Activated B cell treated with CpG ODN at 0.5 μM for 24 hours (primary cell): ENCODE data around the gene PIGM. TPM values are rescaled to one million over a fixed set of nuclear protein-coding genes. Genes with fewer than 3 reads are reported as not detected.

Experiments used
- ATAC-seq: fragments of 200-7000 bp; cut with Tn5 transposase; one replicate; pipeline ENCODE4 v1.10.0; 2021; ENCODE audit warnings: low read depth, mild to moderate bottlenecking, moderate library complexity
- CTCF ChIA-PET: fragments of 350-600 bp; sonication (Branson Sonifier 250); formaldehyde crosslinking; loops from one replicate; lab custom pipeline; 2021; ENCODE audit warnings: antibody characterized with exemption; lab: Charles Lee
- POLR2A ChIA-PET: fragments of 350-600 bp; sonication (Branson Sonifier 250); formaldehyde crosslinking; loops from one replicate; lab custom pipeline; 2021; ENCODE audit warnings: antibody characterized with exemption; lab: Charles Lee
- DNase-seq: peaks from one replicate; pipeline ENCODE4 v3.0.0; 2022
- H3K27ac Mint-ChIP-seq: one replicate; pipeline ENCODE4 v1.8.0; 2020; ENCODE audit warnings: mixed read lengths
- H3K27me3 Mint-ChIP-seq: one replicate; pipeline ENCODE4 v1.8.0; 2021; ENCODE audit warnings: mixed read lengths
- H3K36me3 Mint-ChIP-seq: one replicate; pipeline ENCODE4 v1.8.0; 2021; ENCODE audit warnings: low read depth, mixed read lengths
- H3K4me1 Mint-ChIP-seq: one replicate; pipeline ENCODE4 v1.8.0; 2021; ENCODE audit warnings: mixed read lengths
- H3K4me3 Mint-ChIP-seq: one replicate; pipeline ENCODE4 v1.8.0; 2020; ENCODE audit warnings: mild to moderate bottlenecking, mixed read lengths
- H3K9me3 Mint-ChIP-seq: one replicate; pipeline ENCODE4 v1.8.0; 2020; ENCODE audit warnings: mixed read lengths
- CTCF ChIP-seq: fragments of 200-600 bp; IDR thresholded peaks from one replicate; pipeline ENCODE4 v1.8.0; 2022; ENCODE audit warnings: antibody characterized with exemption, mild to moderate bottlenecking
- intact Hi-C: fragments of 100-400 bp; cut with micrococcal nuclease; formaldehyde crosslinking; loops from one replicate; pipeline ENCODE4 v1.15.1; 2024
- total RNA-seq: library from RNA; stranded (reverse); gene quantifications from 2 replicates; pipeline ENCODE4 v1.2.3, GENCODE V29; 2022

PIGM gene
- total RNA-seq, 1 donor from 2014 or later, result 5.3 TPM

GRCh38 chr1:159983681-159984080, 48.1 kb downstream of the PIGM start:
- ChIA-PET POLR2A (no interaction called here), CTCF (no interaction called here)
- ATAC-seq (no peak), DNase-seq (no peak)
- no peak for TF ChIP-seq CTCF
- Mint-ChIP-seq H3K4me1 (no peaks in the 10 kb centered on the region), H3K27ac (no peak overlapping the region), H3K27me3 (peaks cover 26% of the 10 kb centered on the region), H3K36me3 (no peaks in the 10 kb centered on the region), H3K4me3 (no peak overlapping the region), H3K9me3 (no peaks in the 10 kb centered on the region)
- intact Hi-C loops, result no loop called here

- POLR2A ChIA-PET, result no interaction called here
- Mint-ChIP-seq H3K27ac (no peak overlapping the region), H3K9me3 (no peaks in the 10 kb centered on the region), H3K36me3 (no peaks in the 10 kb centered on the region), H3K27me3 (peaks cover 26% of the 10 kb centered on the region), H3K4me1 (no peaks in the 10 kb centered on the region), H3K4me3 (no peak overlapping the region)
- CTCF ChIA-PET, result no interaction called here
- ATAC-seq (no peak), DNase-seq (no peak)
- intact Hi-C loops, result no loop called here
- TF ChIP-seq CTCF, result no peak
These were observed 49.5 kb downstream of the PIGM start for GRCh38 chr1:159982280-159982679.

GRCh38 chr1:159981351-159982055, 50.3 kb downstream of the PIGM start:
- TF ChIP-seq CTCF, result no peak
- Mint-ChIP-seq H3K4me3 (no peak overlapping the region), H3K27me3 (peaks cover 29% of the 10 kb centered on the region), H3K4me1 (no peaks in the 10 kb centered on the region), H3K9me3 (no peaks in the 10 kb centered on the region), H3K36me3 (no peaks in the 10 kb centered on the region), H3K27ac (no peak overlapping the region)
- CTCF ChIA-PET, result no interaction called here
- POLR2A ChIA-PET, result no interaction called here
- no peak for DNase-seq
- ATAC-seq, result no peak
- intact Hi-C loops, result no loop called here

- H3K4me1 Mint-ChIP-seq, result no peaks in the 10 kb centered on the region
- ATAC-seq, result no peak
- H3K27me3 Mint-ChIP-seq, result peaks cover 27% of the 10 kb centered on the region
- TF ChIP-seq CTCF, result no peak
- H3K9me3 Mint-ChIP-seq, result no peaks in the 10 kb centered on the region
- ChIA-PET CTCF (no interaction called here), POLR2A (no interaction called here)
- no peaks in the 10 kb centered on the region for H3K36me3 Mint-ChIP-seq
- intact Hi-C loops, result no loop called here
- no peak overlapping the region for H3K4me3 Mint-ChIP-seq
- no peak overlapping the region for H3K27ac Mint-ChIP-seq
- no peak for DNase-seq
These were observed 51.0 kb downstream of the PIGM start for GRCh38 chr1:159980786-159981185.

GRCh38 chr1:159980076-159980475, 51.7 kb downstream of the PIGM start:
- intact Hi-C loops, result no loop called here
- no peak for DNase-seq

More at GRCh38 chr1:159980076-159980475, 51.7 kb downstream of the PIGM start:
- POLR2A ChIA-PET, result no interaction called here
- Mint-ChIP-seq H3K4me1 (no peaks in the 10 kb centered on the region), H3K27me3 (peaks cover 27% of the 10 kb centered on the region), H3K9me3 (no peaks in the 10 kb centered on the region), H3K4me3 (no peak overlapping the region), H3K36me3 (no peaks in the 10 kb centered on the region), H3K27ac (no peak overlapping the region)
- no peak for ATAC-seq
- TF ChIP-seq CTCF, result no peak
- CTCF ChIA-PET, result no interaction called here
